HG03196 (cell line): ENCODE data around the gene SLC10A2.
"Not testable (repeated sequence)": the region's sequence is repeated elsewhere in the genome, so short reads cannot be mapped to it uniquely, and the experiment has no call there.

Source experiments
- ATAC-seq: cut with Tn5 transposase; IDR thresholded peaks from one replicate; pipeline ENCODE4 v1.9.1; 2021; ENCODE audit not compliant: unreplicated experiment

Gene SLC10A2

DNA sequence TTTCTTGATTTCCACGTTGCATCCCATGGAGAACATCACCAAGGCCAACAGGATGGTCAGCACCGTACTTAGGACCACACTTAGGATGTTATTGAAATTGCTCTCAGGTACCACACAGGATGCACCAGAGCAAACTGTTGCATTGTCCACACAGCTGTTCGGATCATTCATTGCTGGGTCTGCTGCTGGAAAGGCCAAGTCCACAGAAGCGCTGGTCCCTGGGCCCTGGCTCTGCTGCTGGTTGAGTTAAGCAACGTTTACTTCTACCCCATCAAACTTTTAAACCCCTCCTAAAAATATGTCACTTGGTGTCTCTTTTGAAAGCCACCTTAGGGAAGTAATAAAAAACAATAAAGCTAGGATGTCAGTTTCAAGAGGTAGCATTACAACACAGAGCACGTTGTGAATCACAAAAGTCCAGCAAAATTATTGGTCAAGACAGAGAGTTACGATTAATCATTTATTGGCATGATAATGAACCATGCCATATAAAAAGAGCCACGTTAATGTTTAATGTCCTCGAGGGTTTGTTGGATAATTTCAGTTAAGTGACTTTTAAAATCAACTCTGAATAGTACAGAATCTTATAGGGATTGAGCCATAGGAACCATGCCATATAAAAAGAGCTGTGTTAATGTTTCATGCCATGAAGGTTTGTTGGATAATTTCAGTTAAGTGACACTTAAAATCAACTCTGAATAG lies at the start of gene SLC10A2:
Gene SLC10A2, minus strand, starts transcription at position 339 of the 702 bp plus-strand sequence. Its CDS starts 168 bp downstream, at position 171.
- ATAC-seq = no peak

- ATAC-seq = no peak
Observed at GRCh38 chr13:103107580-103107979, 41.4 kb upstream of the SLC10A2 start.

GRCh38 chr13:103104340-103104739 lies 38.1 kb upstream of the SLC10A2 start:
- ATAC-seq = no peak

- ATAC-seq = not testable (repeated sequence)
Observed at GRCh38 chr13:103103456-103103855, 37.2 kb upstream of the SLC10A2 start.

GRCh38 chr13:103102482-103102881 lies 36.3 kb upstream of the SLC10A2 start:
- ATAC-seq = no peak

- no peak for ATAC-seq
Observed at GRCh38 chr13:103101901-103102300, 35.7 kb upstream of the SLC10A2 start.

DNA sequence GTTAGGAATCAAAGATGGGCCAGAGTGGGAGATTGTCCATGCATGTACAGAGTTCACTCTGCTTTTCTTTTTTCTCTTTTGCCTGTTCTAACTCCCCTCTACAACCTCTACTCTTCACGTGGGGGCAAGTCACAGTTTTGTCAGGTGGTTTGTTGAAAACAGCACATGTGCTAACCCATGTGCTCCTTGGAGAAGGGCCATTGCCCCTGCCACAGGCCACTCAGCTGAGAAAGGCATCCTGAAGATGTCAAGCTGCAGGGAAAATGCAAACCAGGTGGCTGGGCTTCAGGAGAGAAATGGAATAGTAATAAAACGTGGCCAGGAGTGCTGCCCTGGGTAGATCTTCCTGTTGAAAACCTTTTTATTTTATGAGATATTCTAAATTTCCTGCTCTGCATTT lies 35.3 kb upstream of the SLC10A2 start:
- ATAC-seq = no peak

GRCh38 chr13:103100830-103101229 lies 34.6 kb upstream of the SLC10A2 start:
- ATAC-seq = no peak

DNA sequence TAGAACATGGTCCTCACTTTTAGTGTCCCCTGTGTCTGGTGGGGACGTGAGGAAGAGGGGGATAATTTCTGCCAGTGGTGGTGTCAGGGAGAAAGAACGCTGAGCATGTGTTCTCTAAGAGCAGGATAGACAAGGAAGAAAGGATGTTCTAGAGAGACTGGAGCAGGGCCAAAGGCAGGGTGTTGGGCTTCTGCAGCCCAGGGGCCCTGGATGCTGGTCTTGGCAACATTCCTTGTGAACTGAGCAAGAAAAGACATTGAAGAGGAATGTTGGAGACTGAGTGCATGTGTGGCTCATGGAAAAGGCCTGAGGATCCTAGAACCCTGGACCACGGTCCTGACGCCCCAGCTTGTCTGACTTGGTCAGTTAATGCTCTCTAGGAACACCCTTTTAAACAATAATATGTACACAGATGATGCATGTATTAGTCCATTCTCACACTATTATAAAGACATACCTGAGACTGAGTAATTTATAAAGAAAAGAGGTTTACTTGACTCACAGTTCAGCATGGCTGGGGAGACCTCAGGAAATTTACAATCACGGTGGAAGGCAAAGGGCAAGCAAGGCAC lies 33.6 kb upstream of the SLC10A2 start:
- ATAC-seq = no peak

DNA sequence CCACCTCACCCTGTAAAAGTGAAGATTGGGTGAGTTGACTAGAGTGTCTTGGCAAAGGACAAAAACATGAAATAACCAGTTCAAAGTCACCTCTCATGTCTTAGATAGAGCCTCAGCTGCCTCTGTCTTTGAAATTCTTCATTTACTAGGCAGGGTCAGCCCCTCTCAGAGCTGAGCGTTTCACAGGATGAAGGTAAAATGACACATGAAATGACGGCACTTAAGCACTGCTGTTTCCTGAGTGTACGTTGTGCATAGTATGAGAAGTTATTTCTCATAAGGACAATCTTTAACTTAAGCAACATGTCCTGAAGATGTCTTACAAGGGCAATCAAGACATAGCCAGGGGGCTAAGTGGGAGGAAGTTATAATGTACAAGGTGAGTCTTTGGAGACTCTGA lies 32.3 kb upstream of the SLC10A2 start:
- no peak for ATAC-seq

DNA sequence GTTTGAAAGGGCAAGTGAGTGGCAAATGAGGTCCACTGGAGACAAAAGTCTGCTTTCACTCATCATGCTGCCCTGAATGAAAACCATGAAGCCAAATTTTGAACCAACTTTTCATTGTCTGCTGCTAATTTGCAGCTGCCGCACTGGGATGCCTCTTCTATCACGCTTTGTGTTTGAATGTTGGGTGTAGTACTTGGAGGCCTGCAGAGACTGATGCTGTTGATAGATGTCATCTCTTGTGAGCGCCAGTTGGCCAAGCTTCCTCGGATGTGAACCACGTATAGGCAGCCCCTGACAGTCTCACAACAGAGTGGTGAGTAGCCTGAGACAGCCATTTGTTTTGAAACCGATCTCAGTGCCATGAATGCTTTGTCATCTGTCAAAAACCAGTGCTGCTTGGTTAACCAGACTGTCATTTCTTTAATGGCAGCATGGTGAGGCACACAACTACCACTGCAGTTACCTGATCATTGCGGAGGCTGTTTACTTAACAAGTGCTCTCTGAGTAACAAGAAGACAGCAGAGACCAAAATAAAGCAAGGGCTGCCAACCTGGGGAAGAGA lies 31.2 kb upstream of the SLC10A2 start:
- ATAC-seq = no peak

DNA sequence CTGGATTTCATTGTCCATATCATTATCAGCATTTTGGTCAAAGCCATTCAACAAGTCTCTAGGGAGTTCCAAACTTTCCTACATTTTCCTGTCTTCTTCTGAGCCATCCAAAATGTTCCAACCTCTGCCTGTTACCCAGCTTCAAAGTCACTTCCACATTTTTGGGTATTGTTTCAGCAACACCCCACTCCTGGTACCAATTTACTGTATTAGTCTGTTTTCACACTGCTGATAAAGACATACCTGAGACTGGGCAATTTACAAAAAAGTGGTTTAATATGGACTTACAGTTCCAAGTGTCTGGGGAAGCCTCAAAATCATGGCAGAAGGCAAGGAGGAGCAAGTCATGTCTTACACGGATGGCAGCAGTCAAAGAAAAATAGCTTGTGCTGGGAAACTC lies 27.4 kb upstream of the SLC10A2 start:
- ATAC-seq = not testable (repeated sequence)

DNA sequence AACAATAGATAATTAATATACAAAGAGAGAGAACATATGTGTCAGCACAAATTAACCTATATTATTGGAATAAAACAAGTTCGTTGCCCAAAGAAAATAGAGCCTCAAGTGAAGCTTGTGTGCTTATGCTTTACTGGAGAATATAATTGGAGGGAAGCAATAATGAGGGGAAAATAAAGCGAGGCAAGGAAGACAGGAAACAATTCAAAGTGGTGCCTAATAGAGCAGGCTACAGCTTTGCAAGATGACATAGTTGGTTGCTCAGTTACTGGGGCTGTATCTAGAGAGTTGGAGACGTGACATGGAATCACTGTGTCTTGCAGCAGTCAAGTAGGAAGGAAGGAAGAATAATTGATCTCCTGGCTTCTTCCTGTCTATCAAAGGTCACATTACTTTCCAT lies 21.1 kb upstream of the SLC10A2 start:
- ATAC-seq = no peak

DNA sequence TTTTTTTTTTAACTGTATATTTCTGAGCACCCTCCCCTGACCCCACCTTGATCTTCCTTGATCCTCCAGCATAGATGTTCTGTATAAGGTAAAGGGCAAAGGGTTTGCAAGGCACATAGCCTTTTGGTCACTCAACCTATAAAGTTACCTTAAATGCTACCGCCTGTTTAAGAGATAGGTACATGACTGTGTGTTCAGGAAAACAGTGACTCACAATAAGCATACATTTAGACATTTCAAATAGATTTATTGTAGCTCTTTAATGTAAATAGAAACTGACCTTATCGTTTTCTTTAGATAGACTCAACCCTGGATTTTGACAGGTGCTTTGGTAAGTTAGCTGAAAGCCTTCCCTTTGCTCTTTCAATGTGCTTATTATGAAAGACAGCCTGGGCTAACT lies 15.2 kb upstream of the SLC10A2 start:
- ATAC-seq = no peak

- peak; percentile 98 for ATAC-seq
Observed at GRCh38 chr13:103078158-103078557, 11.9 kb upstream of the SLC10A2 start.

- ATAC-seq = no peak
Observed at GRCh38 chr13:103068836-103069235, 2.6 kb upstream of the SLC10A2 start.

DNA sequence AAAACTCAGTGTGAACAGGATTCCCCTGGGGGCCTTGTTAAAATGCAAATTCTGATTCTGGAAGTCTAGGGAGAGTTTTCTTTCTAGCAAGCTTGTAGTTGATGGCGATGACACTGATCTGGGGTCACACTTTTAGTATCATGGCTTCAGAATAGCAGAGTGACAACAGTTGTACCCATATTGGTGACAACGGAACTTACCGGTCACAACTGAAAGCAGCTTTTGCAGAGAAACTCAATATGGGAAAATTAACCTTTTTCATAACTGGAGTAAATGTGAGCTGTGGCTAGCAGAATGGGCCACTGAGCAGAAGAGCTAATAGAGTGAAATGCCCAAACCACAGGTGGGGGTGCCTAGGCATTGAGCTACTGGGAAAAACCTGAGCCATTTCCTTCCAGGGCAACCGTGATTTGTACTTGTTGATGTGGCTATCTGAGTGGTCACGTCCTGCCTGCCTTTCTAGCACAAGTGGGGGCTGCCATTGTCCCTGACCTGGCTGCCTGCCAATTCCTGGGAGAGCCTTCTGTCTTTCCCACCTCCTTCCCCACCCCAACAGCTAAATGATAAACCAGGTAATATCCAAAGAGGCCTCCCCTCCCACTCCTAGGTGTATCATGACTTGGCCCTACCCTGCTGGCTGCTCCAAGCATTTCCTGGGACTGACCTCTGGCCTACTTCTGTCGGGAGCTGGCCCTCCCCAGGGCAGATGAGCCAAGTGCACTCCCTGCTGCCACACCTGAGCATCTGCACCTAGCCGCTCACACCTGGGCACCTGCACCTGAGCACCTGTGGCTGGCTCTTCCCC lies 1.7 kb upstream of the SLC10A2 start:
- peak; percentile 50 for ATAC-seq

DNA sequence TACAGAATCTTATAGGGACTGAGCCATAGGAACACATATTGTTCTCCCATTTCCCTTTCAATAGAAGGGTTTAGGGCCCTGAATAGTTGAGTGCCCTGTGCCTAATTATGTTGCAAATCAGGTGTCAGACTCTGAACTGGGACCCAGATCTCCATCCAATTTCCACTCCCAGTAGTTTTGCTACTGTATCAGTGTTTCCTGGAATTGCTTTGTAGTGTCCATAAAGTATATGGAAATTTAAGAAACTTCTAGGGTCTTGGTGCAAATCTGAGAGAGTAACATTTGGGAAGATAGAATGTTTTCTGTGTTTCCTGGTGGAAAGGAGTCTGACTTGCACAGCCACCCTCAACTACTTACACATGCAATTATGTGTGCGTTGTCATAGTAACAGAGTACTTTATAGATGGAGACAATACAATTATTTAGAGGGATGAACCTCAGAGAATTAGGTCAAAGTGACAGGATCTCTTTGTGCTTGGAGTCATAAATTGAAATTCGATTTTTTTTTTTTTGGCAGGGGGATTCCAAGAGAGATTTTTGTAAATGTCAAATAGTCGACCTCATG lies 646 bp upstream of the SLC10A2 start:
- ATAC-seq = no peak

DNA sequence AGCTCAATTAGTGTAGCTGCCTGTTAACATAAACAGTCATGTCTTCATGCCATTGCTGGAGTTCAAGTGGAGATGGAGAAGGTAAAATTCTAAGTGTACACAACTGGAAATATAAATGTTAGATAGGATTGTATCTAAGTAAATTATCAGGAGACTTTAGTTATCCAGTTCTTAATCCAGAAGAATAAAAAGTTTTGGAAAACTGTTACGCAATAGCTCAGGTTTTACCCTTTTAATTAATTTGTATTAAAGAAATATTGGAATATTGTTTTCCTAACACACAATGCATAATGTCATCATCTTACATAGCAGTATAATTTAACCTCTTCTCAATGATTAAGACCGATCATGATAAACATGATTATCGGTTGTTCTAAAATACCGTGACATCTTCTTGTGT lies 2.8 kb downstream of the SLC10A2 start:
- no peak for ATAC-seq

GRCh38 chr13:103062079-103062478 lies 4.1 kb downstream of the SLC10A2 start:
- no peak for ATAC-seq

DNA sequence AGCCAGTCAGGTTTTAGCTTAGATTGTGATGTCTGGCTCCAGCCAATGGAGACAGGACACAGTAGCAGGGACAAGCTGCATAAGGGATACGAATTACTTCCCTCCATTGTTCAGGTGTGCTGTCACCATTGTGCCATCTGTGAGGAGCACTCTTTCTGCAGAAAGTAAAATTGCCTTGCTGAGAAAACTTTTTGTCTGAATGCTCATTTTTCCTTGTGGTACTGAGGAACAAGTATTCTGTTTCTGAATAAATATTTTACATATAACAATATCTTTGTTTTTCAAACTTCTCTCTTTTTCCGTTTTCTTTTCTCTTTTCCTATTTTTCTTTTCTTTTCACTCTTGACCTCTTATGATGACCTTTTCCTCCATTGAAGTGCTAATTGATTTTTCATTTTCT lies 10.2 kb downstream of the SLC10A2 start:
- ATAC-seq = no peak
